Ovary (tissue), 9 donors: ENCODE results near the gene SRMS. TPM values are rescaled to one million over a fixed set of nuclear protein-coding genes. Genes with fewer than 3 reads are reported as not detected.
A peak's percentile ranks its signal among the peaks of the same experiment; 100 is the strongest.

Experiments used
- DNase-seq, 5 donors: peaks; one replicate each; pipeline ENCODE4 v3.0.0-alpha.2; 2019 to 2020
- H3K27ac ChIP-seq, 2 donors: fragments of 200-600 bp; one replicate each; pipeline versions ENCODE4 v1.5.1 to v1.8.0; 2019 to 2022
- H3K27me3 ChIP-seq: fragments of 200-600 bp; one replicate; pipeline ENCODE4 v1.8.0; 2022
- H3K36me3 ChIP-seq: fragments of 200-600 bp; sonication (generic); one replicate; pipeline ENCODE4 v1.5.1; 2019
- H3K4me1 ChIP-seq: one replicate; pipeline ENCODE4 v1.8.1; 2013; ENCODE audit warnings: mild to moderate bottlenecking, moderate library complexity; ENCODE audit not compliant: insufficient read depth
- H3K4me3 ChIP-seq: fragments of 200-600 bp; sonication (generic); one replicate; pipeline ENCODE4 v1.5.1; 2017
- H3K9me3 ChIP-seq, 2 donors: fragments of 200-600 bp in 1 of 2; sonication (generic) in 1 of 2; one replicate each; pipeline versions ENCODE4 v1.5.1 to v1.8.1; 2013 to 2019; ENCODE audit warnings: mild to moderate bottlenecking in 1 of 2, moderate library complexity in 1 of 2
- EP300 ChIP-seq: sonication (generic); formaldehyde crosslinking; IDR thresholded peaks from one replicate; pipeline ENCODE4 v1.6.1; 2017; ENCODE audit warnings: antibody characterized with exemption
- POLR2A ChIP-seq: fragments of 450-650 bp; IDR thresholded peaks from one replicate; pipeline ENCODE4 v1.6.1; 2017; ENCODE audit warnings: antibody characterized with exemption, mild to moderate bottlenecking, moderate library complexity
- WGBS, 3 donors: extraction: QIAGEN DNeasy Blood & Tissue Kit in 1 of 3; methylation state at CpG; one replicate each; pipeline versions ENCODE4 v1.1.5 to v1.1.7; 2013 to 2017; 5-methylcytosine and 5-hydroxymethylcytosine counted together
- intact Hi-C, 4 donors: fragments of 100-400 bp; cut with DNase I; formaldehyde crosslinking; loops; one replicate each; pipeline versions ENCODE4 v1.11.0 to v1.15.1; 2022 to 2023
- polyA plus RNA-seq, 2 donors: library from polyadenylated mRNA; stranded (reverse); fragments of 200-250 nt in 1 of 2; fragments of 350-450 nt in 1 of 2; fragmentation: Illumina TruSeq in 1 of 2; extraction: RNeasy Lipid Tissue Mini Kit (QIAGEN cat#74804) in 1 of 2; gene quantifications; one replicate each; pipeline ENCODE4 v1.2.3, GENCODE V29; 2013 to 2014
- total RNA-seq, 7 donors: library from RNA; depleted of rRNA in 2 of 7; stranded (reverse); fragments of >200 nt in 2 of 7; fragmentation: NEBNext Ultra II Directional in 3 of 7; extraction: Animal tissue kit (Norgen Biotek cat#: 25700) in 3 of 7; gene quantifications; one replicate each; pipeline versions ENCODE4 v1.1.0 to v1.2.4, GENCODE V29; 2016 to 2023
- TF ChIP-seq, protein P1 (sequence below), 3 donors: fragments of 450-650 bp in 2 of 3; fragments of 200-600 bp in 1 of 3; IDR thresholded peaks; one replicate each; pipeline versions ENCODE4 v1.5.1 to v1.8.0; 2016 to 2022; ENCODE audit warnings: antibody characterized with exemption in 3 of 3, mild to moderate bottlenecking in 1 of 3
- donor health status: DM: no; HTN: no; CAD: no; lungs with moderate emphysema.
- donor health status: DM: no; HTN: no; CAD: no.
- donor health status: Bipolar disorder and iron deficiency.
- donor health status: DM: yes; HTN: yes; CAD: no.
- donor health status: DM: no; HTN: no; CAD: no.
- donor health status: DM: yes; HTN: yes; CAD: no.

The SRMS gene
- total and polyA plus RNA-seq, 9 donors, result not detected

DNA sequence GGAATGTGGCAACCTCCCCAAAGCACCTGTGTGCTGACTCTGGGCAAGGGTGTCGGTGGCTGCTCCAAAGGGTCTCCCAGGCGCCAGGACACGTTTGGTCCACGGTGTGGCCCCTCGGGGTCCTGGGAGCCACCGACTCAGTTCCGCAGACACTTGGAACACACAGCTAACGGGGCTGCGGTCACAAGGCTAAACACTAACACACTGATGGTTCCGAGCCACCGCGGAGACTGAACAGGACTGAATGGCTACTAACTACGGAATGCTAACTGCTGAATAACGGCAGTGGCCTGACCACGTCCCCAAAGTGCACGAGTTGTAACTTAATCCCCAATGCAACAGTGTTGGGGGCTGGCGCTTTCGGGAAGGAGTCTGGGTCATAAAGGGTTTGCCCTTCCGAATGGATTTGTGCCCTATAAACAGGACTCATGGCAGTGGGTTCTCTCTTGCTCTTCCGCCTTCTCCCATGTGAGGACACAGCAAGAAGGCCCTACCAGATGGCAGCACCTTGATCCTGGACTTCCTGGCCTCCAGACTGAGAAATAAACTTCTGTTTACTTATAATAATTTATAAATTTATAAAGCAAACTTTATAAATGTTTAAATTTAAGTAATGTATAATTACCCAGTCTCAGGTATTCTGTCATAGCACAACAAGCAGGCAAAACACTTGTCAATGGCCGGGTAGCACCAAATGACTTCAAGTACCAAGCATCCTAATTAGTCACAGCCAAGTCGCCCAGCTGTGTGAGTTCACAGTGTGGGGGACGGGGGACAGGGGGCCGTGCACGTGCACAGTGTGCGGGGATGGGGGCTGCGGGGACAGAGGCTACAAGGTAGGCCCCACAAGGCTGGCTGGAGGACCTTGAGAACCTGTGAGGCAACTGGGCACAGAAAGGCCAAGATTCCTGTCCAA, 46.4 kb downstream of the SRMS start:
- H3K4me1 ChIP-seq, result peaks cover 4% of the 10 kb centered on the region
- peaks cover 0 to 17% of the 10 kb centered on the region in 2 donors for H3K9me3 ChIP-seq
- 75 to 80% (median 78%) methylated on average over 27 of the region's 27 CpGs for whole genome bisulfite sequencing, 3 donors
- H3K27me3 ChIP-seq, result no peaks in the 10 kb centered on the region
- no peak overlapping the region for H3K4me3 ChIP-seq
- intact Hi-C loops, result no loop called here
- TF ChIP-seq, protein P1, sequence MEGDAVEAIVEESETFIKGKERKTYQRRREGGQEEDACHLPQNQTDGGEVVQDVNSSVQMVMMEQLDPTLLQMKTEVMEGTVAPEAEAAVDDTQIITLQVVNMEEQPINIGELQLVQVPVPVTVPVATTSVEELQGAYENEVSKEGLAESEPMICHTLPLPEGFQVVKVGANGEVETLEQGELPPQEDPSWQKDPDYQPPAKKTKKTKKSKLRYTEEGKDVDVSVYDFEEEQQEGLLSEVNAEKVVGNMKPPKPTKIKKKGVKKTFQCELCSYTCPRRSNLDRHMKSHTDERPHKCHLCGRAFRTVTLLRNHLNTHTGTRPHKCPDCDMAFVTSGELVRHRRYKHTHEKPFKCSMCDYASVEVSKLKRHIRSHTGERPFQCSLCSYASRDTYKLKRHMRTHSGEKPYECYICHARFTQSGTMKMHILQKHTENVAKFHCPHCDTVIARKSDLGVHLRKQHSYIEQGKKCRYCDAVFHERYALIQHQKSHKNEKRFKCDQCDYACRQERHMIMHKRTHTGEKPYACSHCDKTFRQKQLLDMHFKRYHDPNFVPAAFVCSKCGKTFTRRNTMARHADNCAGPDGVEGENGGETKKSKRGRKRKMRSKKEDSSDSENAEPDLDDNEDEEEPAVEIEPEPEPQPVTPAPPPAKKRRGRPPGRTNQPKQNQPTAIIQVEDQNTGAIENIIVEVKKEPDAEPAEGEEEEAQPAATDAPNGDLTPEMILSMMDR (IDR thresholded peaks at IDR 0.05), result no peak
- TF ChIP-seq POLR2A (no peak), EP300 (no peak)
- H3K36me3 ChIP-seq, result no peaks in the 10 kb centered on the region
- DNase-seq, result peak in 1 of 5 donors; percentile 13
- H3K27ac ChIP-seq, result no peak overlapping the region

DNA sequence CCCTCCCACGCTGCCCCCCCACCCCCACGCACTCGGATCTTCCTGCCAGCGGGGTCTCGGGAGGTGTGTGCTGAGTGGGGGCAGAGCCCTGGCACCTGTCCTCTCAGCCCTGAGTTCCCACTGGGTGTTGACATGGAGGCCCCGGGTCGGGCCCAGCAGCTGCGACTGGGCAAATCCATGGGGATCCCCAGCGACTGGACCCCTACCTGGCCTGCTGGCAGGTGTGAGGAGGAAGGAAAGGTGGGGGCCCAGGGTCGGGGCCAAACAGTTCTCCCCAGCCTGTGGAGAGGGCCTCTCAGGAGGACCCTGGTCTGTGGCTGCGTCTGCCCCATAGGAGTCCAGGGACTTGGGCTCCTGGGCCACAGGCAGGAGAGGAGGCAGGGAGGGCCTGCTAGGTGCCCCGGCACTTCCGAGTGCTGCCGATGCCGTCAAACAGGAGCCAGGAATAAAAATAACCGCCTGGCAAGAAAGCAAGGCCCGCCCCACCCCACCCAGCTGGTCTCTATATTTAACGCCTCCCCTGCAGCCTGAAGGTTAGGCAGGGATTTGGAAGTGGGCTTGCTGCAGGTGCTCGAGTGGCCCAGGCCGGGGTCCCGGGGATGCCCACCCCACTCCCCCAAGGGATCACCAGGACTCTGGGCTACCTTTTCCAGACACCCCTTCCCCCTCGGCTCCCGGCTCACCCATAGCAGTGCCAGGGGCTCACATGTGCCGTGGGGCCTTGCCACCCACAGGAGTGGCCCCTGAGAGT, 47.2 kb downstream of the SRMS start:
- Histone ChIP-seq H3K27ac (no peak overlapping the region), H3K4me3 (no peak overlapping the region), H3K9me3 (peaks cover 0 to 15% of the 10 kb centered on the region in 2 donors), H3K36me3 (no peaks in the 10 kb centered on the region), H3K27me3 (no peaks in the 10 kb centered on the region), H3K4me1 (peaks cover 4% of the 10 kb centered on the region)
- TF ChIP-seq POLR2A (no peak), EP300 (no peak)
- TF ChIP-seq, protein P1 (IDR thresholded peaks at IDR 0.05), result no peak
- intact Hi-C loops, result no loop called here
- DNase-seq, result peak in 1 of 5 donors; percentile 18
- 66 to 77% (median 76%) methylated on average over 19 to 24 of the region's 24 CpGs for WGBS, 3 donors

DNA sequence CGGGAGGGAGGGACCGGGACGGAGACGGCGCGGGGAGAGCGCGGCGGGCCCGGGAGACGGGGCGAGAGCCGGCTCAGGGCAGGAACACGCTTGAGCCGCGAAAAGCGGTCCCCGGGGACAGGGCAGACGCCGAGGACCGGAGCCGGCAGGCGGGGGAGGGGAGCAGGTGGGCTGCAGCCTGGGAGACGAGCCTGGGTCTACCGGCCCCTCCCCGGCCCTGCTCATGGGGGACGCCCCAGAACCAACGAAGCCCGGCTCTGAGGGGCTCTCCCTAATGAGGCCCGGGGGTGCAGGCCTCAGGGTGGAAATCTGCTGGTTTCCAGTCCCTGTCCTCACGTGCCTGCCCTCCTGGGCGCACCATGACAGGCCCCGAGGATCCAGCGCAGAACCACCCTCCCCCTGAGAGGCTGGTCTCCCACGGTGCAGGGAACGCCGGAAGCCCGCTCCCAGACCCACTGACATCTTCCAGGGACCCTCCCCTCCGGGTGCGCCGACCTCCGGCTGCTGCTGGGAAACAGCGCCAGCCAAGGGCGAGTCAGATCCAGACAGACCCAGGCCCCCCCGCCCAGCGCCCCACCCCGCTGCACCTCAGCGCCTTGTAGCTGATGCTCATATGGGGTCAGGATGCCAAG, 48.1 kb downstream of the SRMS start:
- intact Hi-C loops, result no loop called here
- no peaks in the 10 kb centered on the region for H3K27me3 ChIP-seq

DNA sequence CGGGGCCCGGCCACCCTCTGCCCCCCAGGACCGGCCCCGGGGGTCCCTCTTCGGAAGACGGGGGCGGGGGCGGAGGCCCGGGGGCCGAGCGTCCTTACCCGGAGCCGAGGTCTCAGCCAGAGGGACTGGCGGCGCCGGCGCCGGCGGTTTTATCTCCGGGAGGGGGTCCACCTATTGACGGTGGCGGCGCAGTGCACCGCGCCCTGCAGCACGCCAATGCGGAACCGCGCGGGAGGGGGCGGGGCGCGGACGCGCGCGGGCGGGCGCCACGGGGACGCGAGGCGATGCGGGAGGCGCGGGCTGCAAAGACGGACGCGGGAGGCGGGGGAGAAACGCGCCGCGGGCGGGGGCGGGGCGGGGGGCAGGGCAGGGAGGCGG, 48.6 kb downstream of the SRMS start, which contains the start of gene EEF1A2:
Gene EEF1A2 (minus strand): TSS at position 124 of the 378 bp plus-strand sequence. CDS start 1,320 bp downstream, outside the sequence.
- Histone ChIP-seq H3K4me1 (peaks cover 4% of the 10 kb centered on the region), H3K27me3 (no peaks in the 10 kb centered on the region), H3K27ac (no peak within 1 kb of the TSS), H3K9me3 (peaks cover 0 to 2% of the 10 kb centered on the region in 2 donors), H3K36me3 (no peaks in the 10 kb centered on the region), H3K4me3 (peak within 1 kb of the TSS; percentile 14)
- TF ChIP-seq, protein P1 (IDR thresholded peaks at IDR 0.05), result no peak
- TF ChIP-seq POLR2A (no peak), EP300 (no peak)
- intact Hi-C loops, result no loop called here
- WGBS, 3 donors, result 2 to 3% methylated on average over 47 to 58 of the region's 58 CpGs; no CpG with 5 or more reads in 1 of the 3 donors
- peak in 1 of 5 donors; percentile 23 for DNase-seq

More for the DNA sequence above, 48.1 kb downstream of the SRMS start:
- Histone ChIP-seq H3K4me1 (peaks cover 4% of the 10 kb centered on the region), H3K27ac (no peak overlapping the region), H3K36me3 (no peaks in the 10 kb centered on the region), H3K9me3 (peaks cover 0 to 6% of the 10 kb centered on the region in 2 donors), H3K4me3 (peak overlapping the region; percentile 14)
- TF ChIP-seq POLR2A, result no peak
- 2 to 4% (median 3%) methylated on average over 22 to 48 of the region's 48 CpGs for WGBS, 3 donors
- peak in 1 of 5 donors; percentile 12 for DNase-seq
